Natural killer cell (primary cell): ENCODE results near the gene SRCIN1. TPM values are rescaled to one million over a fixed set of nuclear protein-coding genes. Genes with fewer than 3 reads are reported as not detected.

Experiments
- ATAC-seq, 3 donors: fragments of 150-1000 bp in 2 of 3; fragments of 200-7000 bp in 1 of 3; cut with Tn5 transposase; 1 replicate in 1 of 3; 2 replicates in 2 of 3; pipeline ENCODE4 v1.10.0; 2021; ENCODE audit warnings: mild to moderate bottlenecking in 2 of 3, moderate library complexity in 2 of 3
- DNase-seq, 2 donors: peaks; one replicate each; pipeline versions ENCODE4 v3.0.0 to v3.0.0-alpha.2; 2013 to 2021; ENCODE audit warnings: mixed read lengths in 1 of 2
- H3K27ac ChIP-seq: one replicate; pipeline ENCODE4 v1.5.1; 2013; ENCODE audit warnings: mild to moderate bottlenecking, low read length
- H3K27me3 ChIP-seq: one replicate; pipeline ENCODE4 v1.6.1; 2013; ENCODE audit warnings: low read length; ENCODE audit not compliant: control insufficient read depth, insufficient read depth
- H3K36me3 ChIP-seq: one replicate; pipeline ENCODE4 v1.6.1; 2013; ENCODE audit warnings: low read length; ENCODE audit not compliant: control insufficient read depth, insufficient read depth
- H3K4me1 ChIP-seq: one replicate; pipeline ENCODE4 v1.6.1; 2013; ENCODE audit warnings: low read length; ENCODE audit not compliant: control insufficient read depth, insufficient read depth
- H3K4me3 ChIP-seq: one replicate; pipeline ENCODE4 v1.5.1; 2013; ENCODE audit warnings: low read length
- H3K9me3 ChIP-seq: one replicate; pipeline ENCODE4 v1.6.1; 2013; ENCODE audit warnings: low read length; ENCODE audit not compliant: control insufficient read depth, insufficient read depth
- H3K27ac Mint-ChIP-seq, 2 donors: one replicate each; pipeline ENCODE4 v1.8.0; 2022; ENCODE audit warnings: mild to moderate bottlenecking in 2 of 2, mixed read lengths in 2 of 2, moderate library complexity in 1 of 2
- H3K27me3 Mint-ChIP-seq, 2 donors: one replicate each; pipeline ENCODE4 v1.8.0; 2022; ENCODE audit warnings: low read depth in 2 of 2, mixed read lengths in 2 of 2
- H3K36me3 Mint-ChIP-seq: one replicate; pipeline ENCODE4 v1.8.0; 2022; ENCODE audit warnings: mixed read lengths
- H3K4me1 Mint-ChIP-seq, 2 donors: one replicate each; pipeline ENCODE4 v1.8.0; 2022; ENCODE audit warnings: mixed read lengths in 2 of 2
- H3K4me3 Mint-ChIP-seq: one replicate; pipeline ENCODE4 v1.8.0; 2022; ENCODE audit warnings: mild to moderate bottlenecking, moderate library complexity, mixed read lengths
- H3K9me3 Mint-ChIP-seq, 2 donors: one replicate each; pipeline ENCODE4 v1.8.0; 2022; ENCODE audit warnings: mixed read lengths in 2 of 2
- CTCF ChIP-seq: fragments of 200-600 bp; IDR thresholded peaks from one replicate; pipeline ENCODE4 v1.8.0; 2022; ENCODE audit warnings: antibody characterized with exemption
- WGBS: methylation state at CpG from one replicate; pipeline ENCODE4 v1.1.7; 2013; ENCODE audit warnings: missing lambda C conversion rate; ENCODE audit not compliant: insufficient coverage; 5-methylcytosine and 5-hydroxymethylcytosine counted together
- intact Hi-C: fragments of 100-400 bp; cut with micrococcal nuclease; formaldehyde crosslinking; loops from one replicate; pipeline ENCODE4 v1.14.2; 2022
- total RNA-seq, 4 donors: library from RNA; stranded (reverse); fragments of 120-200 nt in 1 of 4; gene quantifications; one replicate each; pipeline versions ENCODE4 v1.2.3 to v1.2.4, GENCODE V29; 2013 to 2022

Gene SRCIN1, protein sequence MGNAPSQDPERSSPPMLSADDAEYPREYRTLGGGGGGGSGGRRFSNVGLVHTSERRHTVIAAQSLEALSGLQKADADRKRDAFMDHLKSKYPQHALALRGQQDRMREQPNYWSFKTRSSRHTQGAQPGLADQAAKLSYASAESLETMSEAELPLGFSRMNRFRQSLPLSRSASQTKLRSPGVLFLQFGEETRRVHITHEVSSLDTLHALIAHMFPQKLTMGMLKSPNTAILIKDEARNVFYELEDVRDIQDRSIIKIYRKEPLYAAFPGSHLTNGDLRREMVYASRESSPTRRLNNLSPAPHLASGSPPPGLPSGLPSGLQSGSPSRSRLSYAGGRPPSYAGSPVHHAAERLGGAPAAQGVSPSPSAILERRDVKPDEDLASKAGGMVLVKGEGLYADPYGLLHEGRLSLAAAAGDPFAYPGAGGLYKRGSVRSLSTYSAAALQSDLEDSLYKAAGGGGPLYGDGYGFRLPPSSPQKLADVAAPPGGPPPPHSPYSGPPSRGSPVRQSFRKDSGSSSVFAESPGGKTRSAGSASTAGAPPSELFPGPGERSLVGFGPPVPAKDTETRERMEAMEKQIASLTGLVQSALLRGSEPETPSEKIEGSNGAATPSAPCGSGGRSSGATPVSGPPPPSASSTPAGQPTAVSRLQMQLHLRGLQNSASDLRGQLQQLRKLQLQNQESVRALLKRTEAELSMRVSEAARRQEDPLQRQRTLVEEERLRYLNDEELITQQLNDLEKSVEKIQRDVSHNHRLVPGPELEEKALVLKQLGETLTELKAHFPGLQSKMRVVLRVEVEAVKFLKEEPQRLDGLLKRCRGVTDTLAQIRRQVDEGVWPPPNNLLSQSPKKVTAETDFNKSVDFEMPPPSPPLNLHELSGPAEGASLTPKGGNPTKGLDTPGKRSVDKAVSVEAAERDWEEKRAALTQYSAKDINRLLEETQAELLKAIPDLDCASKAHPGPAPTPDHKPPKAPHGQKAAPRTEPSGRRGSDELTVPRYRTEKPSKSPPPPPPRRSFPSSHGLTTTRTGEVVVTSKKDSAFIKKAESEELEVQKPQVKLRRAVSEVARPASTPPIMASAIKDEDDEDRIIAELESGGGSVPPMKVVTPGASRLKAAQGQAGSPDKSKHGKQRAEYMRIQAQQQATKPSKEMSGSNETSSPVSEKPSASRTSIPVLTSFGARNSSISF
- total RNA-seq: under 1 TPM in 2 of 3 donors, not detected in 1; 0.28 to 0.50 TPM
- 0.07 TPM for total RNA-seq (2013)

DNA sequence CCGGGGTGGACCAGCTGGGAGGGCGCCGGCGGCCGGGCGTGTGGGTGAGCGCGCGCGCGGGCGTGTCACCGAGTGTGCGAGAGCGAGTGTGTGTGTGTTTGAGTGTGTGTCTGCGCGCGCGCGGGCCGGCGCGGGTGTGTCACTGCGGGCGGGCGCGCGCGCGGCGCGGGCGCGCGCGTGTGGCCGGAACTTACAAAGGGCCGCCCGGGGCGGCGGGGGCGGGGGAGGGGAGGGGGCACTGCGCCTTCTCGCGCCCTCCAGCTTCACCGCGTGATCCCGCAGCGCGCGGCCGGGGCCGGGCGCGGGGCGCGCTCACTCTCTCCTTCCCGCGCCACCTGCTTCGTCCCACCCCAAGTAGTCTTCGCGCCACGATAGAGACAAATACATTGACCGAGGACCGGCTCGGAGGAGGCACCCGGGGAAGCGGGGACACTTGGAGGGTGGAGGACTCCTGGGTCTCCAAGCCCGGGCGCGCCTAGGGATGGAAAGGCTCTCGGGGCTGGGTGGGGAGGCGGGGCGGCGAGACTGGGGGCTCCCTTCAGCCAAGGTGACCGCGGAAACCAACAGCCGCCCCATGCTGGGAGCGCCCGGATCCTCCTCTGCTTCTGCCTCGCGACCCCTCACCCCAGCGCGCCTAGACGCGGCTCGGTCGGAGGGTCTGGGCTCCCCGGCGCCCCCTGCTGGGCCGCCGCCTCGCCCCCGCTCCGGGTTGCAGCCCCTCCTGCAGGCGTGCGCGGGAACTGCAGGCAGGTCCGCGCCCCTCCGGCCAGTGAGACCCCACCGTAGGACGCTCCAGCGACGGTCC lies at the start of gene SRCIN1:
Gene SRCIN1, minus strand, starts transcription at position 112 of the 805 bp plus-strand sequence. CDS start 247 bp downstream, outside the sequence.
- Histone ChIP-seq H3K9me3 (no peaks in the 10 kb centered on the region), H3K27me3 (peaks cover 38% of the 10 kb centered on the region), H3K36me3 (no peaks in the 10 kb centered on the region), H3K27ac (no peak within 1 kb of the TSS), H3K4me1 (peaks cover 22% of the 10 kb centered on the region), H3K4me3 (peak within 1 kb of the TSS; percentile 44)
- peak within 1 kb of the TSS; percentile 31 to 33 for H3K27ac Mint-ChIP-seq
- no peaks in the 10 kb centered on the region for H3K9me3 Mint-ChIP-seq
- intact Hi-C loops: no loop called here
- peaks cover 24 to 48% of the 10 kb centered on the region in 2 donors for H3K27me3 Mint-ChIP-seq
- peak within 1 kb of the TSS; percentile 86 for H3K4me3 Mint-ChIP-seq
- 1% methylated on average over 105 of the region's 105 CpGs for WGBS
- TF ChIP-seq CTCF: peak; percentile 92
- peaks cover 0 to 22% of the 10 kb centered on the region in 2 donors for H3K4me1 Mint-ChIP-seq
- H3K36me3 Mint-ChIP-seq: no peaks in the 10 kb centered on the region
- ATAC-seq (peak; percentile 54 to 64 (median 62)), DNase-seq (peak; percentile 51 to 61)

GRCh38 chr17:38654411-38655398 lies 49.0 kb upstream of the SRCIN1 start:
- DNase-seq: no peak
- no peaks in the 10 kb centered on the region for H3K36me3 Mint-ChIP-seq
- H3K27ac ChIP-seq: no peak overlapping the region
- H3K9me3 Mint-ChIP-seq: no peaks in the 10 kb centered on the region
- peaks cover 18 to 29% of the 10 kb centered on the region in 2 donors for H3K27me3 Mint-ChIP-seq
- no peak for ATAC-seq
- H3K9me3 ChIP-seq: no peaks in the 10 kb centered on the region
- no peak overlapping the region for H3K27ac Mint-ChIP-seq
- no peak overlapping the region for H3K4me3 ChIP-seq
- H3K27me3 ChIP-seq: peaks cover 3% of the 10 kb centered on the region
- WGBS: 45% methylated on average over 18 of the region's 21 CpGs
- no peaks in the 10 kb centered on the region for H3K4me1 ChIP-seq
- H3K4me1 Mint-ChIP-seq: peaks cover 0 to 13% of the 10 kb centered on the region in 2 donors
- H3K36me3 ChIP-seq: no peaks in the 10 kb centered on the region
- TF ChIP-seq CTCF: no peak
- no peak overlapping the region for H3K4me3 Mint-ChIP-seq
- intact Hi-C loops: no loop called here

DNA sequence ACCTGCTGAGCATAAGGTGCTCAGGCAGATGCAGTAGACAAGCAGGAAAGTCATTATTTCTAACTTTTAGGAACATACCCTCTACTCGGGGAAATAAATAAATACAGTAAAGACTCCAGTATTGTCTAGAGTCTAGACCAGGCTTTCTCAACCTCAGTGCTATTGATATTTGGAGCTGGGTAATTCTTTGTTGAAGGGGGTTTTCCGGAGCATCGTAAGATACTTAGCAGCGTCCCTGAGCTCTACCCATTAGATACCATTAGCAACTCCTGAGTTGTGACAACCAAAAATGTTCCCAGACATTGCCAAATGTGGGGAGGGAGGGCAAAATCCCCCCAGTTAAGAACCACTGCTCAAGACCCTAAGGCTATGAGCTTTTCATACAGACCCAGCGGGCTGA lies 47.9 kb upstream of the SRCIN1 start:
- ATAC-seq (no peak), DNase-seq (no peak)
- Mint-ChIP-seq H3K4me3 (no peak overlapping the region), H3K36me3 (no peaks in the 10 kb centered on the region), H3K9me3 (no peaks in the 10 kb centered on the region), H3K27ac (no peak overlapping the region), H3K4me1 (peaks cover 0 to 11% of the 10 kb centered on the region in 2 donors), H3K27me3 (peaks cover 18 to 28% of the 10 kb centered on the region in 2 donors)
- TF ChIP-seq CTCF: no peak
- intact Hi-C loops: no loop called here
- no peaks in the 10 kb centered on the region for H3K36me3 ChIP-seq
- H3K27ac ChIP-seq: no peak overlapping the region
- H3K4me1 ChIP-seq: no peaks in the 10 kb centered on the region
- WGBS: 96% methylated on average over 2 of the region's 5 CpGs
- H3K4me3 ChIP-seq: no peak overlapping the region
- H3K9me3 ChIP-seq: no peaks in the 10 kb centered on the region
- H3K27me3 ChIP-seq: peaks cover 3% of the 10 kb centered on the region
